Activated CD8-positive, alpha-beta T cell treated with anti-CD3 and anti-CD28 coated beads for 36 hours (primary cell): ENCODE data around the gene CMTM4. TPM values are rescaled to one million over a fixed set of nuclear protein-coding genes. Genes with fewer than 3 reads are reported as not detected.

Experiments used
- ATAC-seq: fragments of 200-7000 bp; cut with Tn5 transposase; one replicate; pipeline ENCODE4 v1.10.0; 2021; ENCODE audit warnings: mild to moderate bottlenecking, moderate library complexity
- CTCF ChIA-PET: fragments of 350-600 bp; sonication (Branson Sonifier 250); formaldehyde crosslinking; loops from one replicate; lab custom pipeline; 2021; ENCODE audit warnings: antibody characterized with exemption; lab: Charles Lee
- POLR2A ChIA-PET: fragments of 350-600 bp; sonication (Branson Sonifier 250); formaldehyde crosslinking; loops from one replicate; lab custom pipeline; 2021; ENCODE audit warnings: antibody characterized with exemption; lab: Charles Lee
- DNase-seq: peaks from one replicate; pipeline ENCODE4 v3.0.0-alpha.2; 2020
- H3K27ac Mint-ChIP-seq: one replicate; pipeline ENCODE4 v1.8.0; 2021; ENCODE audit warnings: mild to moderate bottlenecking, mixed read lengths
- H3K27me3 Mint-ChIP-seq: one replicate; pipeline ENCODE4 v1.8.0; 2021; ENCODE audit warnings: mixed read lengths
- H3K36me3 Mint-ChIP-seq: one replicate; pipeline ENCODE4 v1.8.0; 2021; ENCODE audit warnings: low read depth, mixed read lengths
- H3K4me1 Mint-ChIP-seq: one replicate; pipeline ENCODE4 v1.8.0; 2021; ENCODE audit warnings: low read depth, mixed read lengths
- H3K4me3 Mint-ChIP-seq: one replicate; pipeline ENCODE4 v1.8.0; 2021; ENCODE audit warnings: mild to moderate bottlenecking, moderate library complexity, mixed read lengths
- H3K9me3 Mint-ChIP-seq: one replicate; pipeline ENCODE4 v1.8.0; 2021; ENCODE audit warnings: mixed read lengths
- intact Hi-C: fragments of 100-400 bp; cut with micrococcal nuclease; formaldehyde crosslinking; loops from one replicate; pipeline ENCODE4 v1.10.0; 2022
- total RNA-seq, 2 experiments: library from RNA; stranded (reverse); gene quantifications; one replicate each; pipeline ENCODE4 v1.2.3, GENCODE V29; 2021
- TF ChIP-seq, protein P1 (sequence below): fragments of 200-600 bp; IDR thresholded peaks from one replicate; pipeline ENCODE4 v1.8.0; 2022; ENCODE audit warnings: antibody characterized with exemption, mild to moderate bottlenecking

CMTM4 gene
- total RNA-seq, 2 experiments from 2014 or later, result 3.2 to 3.5 TPM

DNA sequence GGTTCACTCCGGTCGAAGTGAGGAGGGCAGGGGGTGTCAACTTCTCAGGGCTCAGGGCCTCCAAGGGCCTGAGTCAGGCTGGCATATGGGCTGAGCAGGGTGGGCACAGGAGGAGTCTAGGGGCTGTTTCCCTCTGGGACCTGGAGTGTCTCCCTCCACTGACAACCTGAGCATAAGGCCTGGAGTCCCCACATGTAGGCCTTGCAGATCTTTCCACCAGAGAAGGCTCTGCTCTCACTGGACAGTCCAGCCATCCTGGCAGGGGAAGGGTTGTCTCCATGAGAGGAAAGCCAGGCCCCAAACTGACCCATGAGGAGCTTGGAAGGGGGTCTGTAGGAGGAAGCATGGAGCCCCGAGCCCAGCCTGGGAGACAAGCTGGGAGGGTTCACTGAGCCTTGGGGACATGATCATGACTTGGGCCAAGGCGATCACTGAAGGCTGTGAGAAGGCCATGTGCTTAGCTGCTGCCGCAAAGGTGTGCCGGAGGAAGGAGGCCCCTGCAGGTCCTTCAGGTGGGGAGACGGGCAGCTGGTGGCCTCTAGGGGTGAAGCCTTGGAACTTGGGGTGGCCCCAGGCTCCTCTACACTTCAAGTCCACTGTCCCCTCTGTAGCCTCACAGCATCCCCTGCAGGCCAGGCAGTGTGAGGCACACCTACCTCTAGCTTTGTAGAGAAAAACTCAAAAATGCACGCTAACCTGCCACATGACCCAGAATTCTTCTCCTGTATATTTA is 107.4 kb downstream of the CMTM4 start:
- intact Hi-C loops, result loop anchor here (5.0 kb wide), 1 partner anchor 182 kb away; no protein-coding TSS in a partner anchor
- TF ChIP-seq, protein P1, sequence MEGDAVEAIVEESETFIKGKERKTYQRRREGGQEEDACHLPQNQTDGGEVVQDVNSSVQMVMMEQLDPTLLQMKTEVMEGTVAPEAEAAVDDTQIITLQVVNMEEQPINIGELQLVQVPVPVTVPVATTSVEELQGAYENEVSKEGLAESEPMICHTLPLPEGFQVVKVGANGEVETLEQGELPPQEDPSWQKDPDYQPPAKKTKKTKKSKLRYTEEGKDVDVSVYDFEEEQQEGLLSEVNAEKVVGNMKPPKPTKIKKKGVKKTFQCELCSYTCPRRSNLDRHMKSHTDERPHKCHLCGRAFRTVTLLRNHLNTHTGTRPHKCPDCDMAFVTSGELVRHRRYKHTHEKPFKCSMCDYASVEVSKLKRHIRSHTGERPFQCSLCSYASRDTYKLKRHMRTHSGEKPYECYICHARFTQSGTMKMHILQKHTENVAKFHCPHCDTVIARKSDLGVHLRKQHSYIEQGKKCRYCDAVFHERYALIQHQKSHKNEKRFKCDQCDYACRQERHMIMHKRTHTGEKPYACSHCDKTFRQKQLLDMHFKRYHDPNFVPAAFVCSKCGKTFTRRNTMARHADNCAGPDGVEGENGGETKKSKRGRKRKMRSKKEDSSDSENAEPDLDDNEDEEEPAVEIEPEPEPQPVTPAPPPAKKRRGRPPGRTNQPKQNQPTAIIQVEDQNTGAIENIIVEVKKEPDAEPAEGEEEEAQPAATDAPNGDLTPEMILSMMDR, result peak; percentile 81
- no peaks in the 10 kb centered on the region for H3K36me3 Mint-ChIP-seq
- ChIA-PET CTCF (interaction anchor here (0.6 to 3.1 kb wide), 24 partner anchors 9 to 241 kb away, joined by 3 to 29 read pairs (median 6); partner anchors contain the start of genes CKLF, CMTM2 and CMTM3), POLR2A (interaction anchor here (0.9 to 2.1 kb wide), 5 partner anchors 9 to 114 kb away, joined by 3 to 11 read pairs (median 4); partner anchors contain the start of genes CKLF and CMTM3)
- no peaks in the 10 kb centered on the region for H3K9me3 Mint-ChIP-seq
- peaks cover 36% of the 10 kb centered on the region for H3K4me1 Mint-ChIP-seq
- H3K4me3 Mint-ChIP-seq, result peak overlapping the region; percentile 69
- no peak overlapping the region for H3K27ac Mint-ChIP-seq
- peak; percentile 79 for DNase-seq
- ATAC-seq, result peak; percentile 96
- no peaks in the 10 kb centered on the region for H3K27me3 Mint-ChIP-seq

DNA sequence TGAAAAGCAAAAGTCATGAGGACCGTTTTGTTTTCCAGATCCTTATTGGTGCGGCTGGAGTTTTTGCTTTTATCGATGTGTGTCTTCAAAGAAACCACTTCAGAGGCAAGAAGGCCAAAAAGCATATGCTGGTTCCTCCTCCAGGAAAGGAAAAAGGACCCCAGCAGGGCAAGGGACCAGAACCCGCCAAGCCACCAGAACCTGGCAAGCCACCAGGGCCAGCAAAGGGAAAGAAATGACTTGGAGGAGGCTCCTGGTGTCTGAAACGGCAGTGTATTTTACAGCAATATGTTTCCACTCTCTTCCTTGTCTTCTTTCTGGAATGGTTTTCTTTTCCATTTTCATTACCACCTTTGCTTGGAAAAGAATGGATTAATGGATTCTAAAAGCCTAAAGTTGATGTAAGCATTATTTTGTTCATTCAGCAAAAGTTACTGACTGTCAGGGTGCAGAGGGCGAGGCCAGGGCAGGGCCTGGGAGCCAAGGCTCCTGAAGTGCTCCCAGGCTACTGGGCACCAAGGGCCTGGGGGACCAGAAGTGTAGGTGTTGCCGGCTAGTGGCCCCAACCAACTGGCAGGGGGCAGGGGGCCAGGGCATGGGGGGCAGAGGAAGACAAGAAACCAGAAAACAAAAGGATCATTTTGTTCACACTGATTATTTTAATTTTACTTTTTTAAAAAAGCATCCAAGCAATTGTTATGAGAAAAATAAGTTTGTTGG is 108.5 kb downstream of the CMTM4 start:
- Mint-ChIP-seq H3K27me3 (no peaks in the 10 kb centered on the region), H3K27ac (peak overlapping the region; percentile 67), H3K4me1 (peaks cover 36% of the 10 kb centered on the region), H3K9me3 (no peaks in the 10 kb centered on the region), H3K4me3 (peak overlapping the region; percentile 56), H3K36me3 (no peaks in the 10 kb centered on the region)
- intact Hi-C loops, result loop anchor here (5.0 kb wide), 1 partner anchor 181 kb away; no protein-coding TSS in a partner anchor
- no peak for ATAC-seq
- POLR2A ChIA-PET, result interaction anchor here (1.9 kb wide), 1 partner anchor 113 kb away, joined by 5 read pairs; no protein-coding TSS in a partner anchor
- CTCF ChIA-PET, result interaction anchor here (1.9 to 3.1 kb wide), 4 partner anchors 8 to 183 kb away, joined by 13 to 29 read pairs (median 22); partner anchors contain the start of genes CMTM2 and CMTM3
- TF ChIP-seq, protein P1, result no peak
- no peak for DNase-seq

DNA sequence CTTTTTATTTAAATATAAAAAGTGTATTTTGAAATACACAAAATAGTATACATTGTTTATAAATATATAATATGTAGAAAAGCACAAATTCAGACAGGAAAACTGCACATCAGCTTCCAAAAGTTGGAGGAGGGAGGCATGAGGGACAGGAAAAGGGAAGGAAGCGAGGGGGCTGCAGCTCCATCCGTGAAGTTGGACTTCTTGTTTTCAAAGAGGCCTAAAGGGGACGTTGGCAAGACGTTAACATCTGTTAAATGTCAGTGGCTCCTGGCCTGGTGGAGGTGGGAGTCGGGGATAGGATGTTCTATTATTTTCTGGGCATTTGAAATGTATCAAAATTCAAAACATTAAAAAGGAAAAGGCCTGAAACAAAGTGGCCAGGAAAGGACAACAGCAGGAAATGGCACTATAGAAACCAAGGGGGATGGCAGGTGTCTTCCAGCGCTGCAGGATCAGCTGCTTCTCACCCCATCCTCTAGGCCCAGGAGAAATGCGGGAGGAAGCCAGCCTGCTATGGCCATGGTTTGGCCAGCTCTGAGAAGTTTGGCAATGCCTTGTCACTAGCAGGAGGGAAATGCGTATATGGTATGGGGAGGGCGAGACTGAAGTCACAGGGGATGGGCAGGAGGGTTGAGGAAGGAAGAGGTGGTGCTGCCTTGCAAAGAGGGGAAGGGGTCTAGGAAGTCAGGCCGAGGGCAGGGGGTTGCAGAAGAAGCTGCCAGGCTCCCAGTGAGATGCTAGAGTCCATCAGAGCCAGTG is 110.9 kb downstream of the CMTM4 start:
- intact Hi-C loops, result loop anchor here (5.0 kb wide), 1 partner anchor 178 kb away; no protein-coding TSS in a partner anchor
- POLR2A ChIA-PET, result no interaction called here
- peaks cover 8% of the 10 kb centered on the region for H3K27me3 Mint-ChIP-seq
- no peak overlapping the region for H3K4me3 Mint-ChIP-seq
- TF ChIP-seq, protein P1, result no peak
- CTCF ChIA-PET, result interaction anchor here (1.2 to 2.1 kb wide), 3 partner anchors 12 to 23 kb away, joined by 3 to 5 read pairs (median 4); no protein-coding TSS in a partner anchor
- H3K27ac Mint-ChIP-seq, result no peak overlapping the region
- DNase-seq, result no peak
- no peaks in the 10 kb centered on the region for H3K9me3 Mint-ChIP-seq
- H3K36me3 Mint-ChIP-seq, result no peaks in the 10 kb centered on the region
- peaks cover 41% of the 10 kb centered on the region for H3K4me1 Mint-ChIP-seq
- no peak for ATAC-seq

GRCh38 chr16:66581246-66581952 is 115.1 kb downstream of the CMTM4 start:
- Mint-ChIP-seq H3K36me3 (peaks cover 2% of the 10 kb centered on the region), H3K27me3 (peaks cover 34% of the 10 kb centered on the region), H3K4me3 (no peak overlapping the region), H3K4me1 (peaks cover 26% of the 10 kb centered on the region), H3K27ac (no peak overlapping the region), H3K9me3 (no peaks in the 10 kb centered on the region)
- ChIA-PET POLR2A (interaction anchor here (3.7 kb wide), 1 partner anchor 11 kb away, joined by 19 read pairs; no protein-coding TSS in a partner anchor), CTCF (interaction anchor here (1.0 to 3.9 kb wide), 7 partner anchors 8 to 175 kb away, joined by 3 to 26 read pairs (median 8); partner anchors contain the start of gene TK2)
- ATAC-seq, result no peak
- intact Hi-C loops, result no loop called here
- no peak for DNase-seq
- TF ChIP-seq, protein P1, result no peak
